ENCODE measurements around the gene C1orf159.
"Not testable (repeated sequence)": the region's sequence is repeated elsewhere in the genome, so short reads cannot be mapped to it uniquely, and the experiment has no call there.

C1orf159 gene

DNA sequence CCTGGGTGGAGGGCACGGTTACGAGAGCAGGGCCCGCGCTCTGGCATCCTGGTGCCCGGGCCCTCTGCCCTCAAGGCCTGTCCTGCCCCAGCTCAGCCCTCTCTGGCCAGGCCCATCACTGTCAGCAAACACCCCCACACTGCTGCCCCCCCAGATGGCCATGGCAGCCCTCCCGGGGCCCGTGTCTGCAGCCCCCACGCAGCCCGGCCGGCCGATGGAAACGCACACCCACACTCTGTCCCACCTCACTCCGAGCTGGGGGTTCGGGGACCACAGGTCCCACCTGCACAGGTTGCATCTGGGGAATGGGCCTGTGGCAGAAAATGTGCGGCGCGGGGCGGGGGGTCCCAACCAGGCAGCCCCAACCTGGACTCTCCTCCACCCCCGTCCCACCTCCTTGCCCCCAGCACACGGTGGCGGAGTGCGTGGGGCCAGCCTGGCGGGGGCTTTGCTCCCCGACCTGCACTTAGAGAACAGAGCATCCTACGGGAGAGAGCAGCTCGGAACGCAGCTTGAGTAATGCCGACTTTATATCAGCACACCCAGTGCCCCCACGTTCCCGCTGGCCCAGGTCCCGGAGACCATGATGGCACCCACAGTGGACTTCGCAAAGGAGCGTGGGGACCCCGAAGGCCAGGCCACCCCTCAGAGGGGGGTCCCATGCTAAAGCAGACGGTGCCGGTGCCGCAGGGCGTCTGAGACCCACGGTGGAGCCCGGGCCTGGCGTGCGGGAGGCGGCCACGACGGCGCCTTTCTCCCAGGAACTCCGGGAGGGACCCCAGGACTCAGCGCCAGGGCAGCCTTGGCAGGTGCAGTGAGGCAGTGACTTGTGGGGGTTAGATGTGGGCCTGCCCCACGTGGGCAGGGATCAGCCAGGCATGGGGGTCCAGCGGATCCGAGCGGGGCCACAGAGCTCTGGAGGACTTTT, 34.3 kb downstream of the C1orf159 start:
- TF ChIP-seq EZH2 (IDR thresholded peaks at IDR 0.05) (no peak), FOXP2 (optimal IDR thresholded peaks at IDR 0.05; ENCODE audit: control extremely low read depth, extremely low read length, insufficient read depth) (no peak), POLR2AphosphoS5 (IDR thresholded peaks at IDR 0.05; ENCODE audit: borderline replicate concordance, low read depth, low read length) (no peak)
- Histone ChIP-seq H3K9ac (ENCODE audit: insufficient read length) (no peak overlapping the region), H3K4me3 (no peak overlapping the region), H3K9me3 (ENCODE audit: low read depth, low read length) (no peaks in the 10 kb centered on the region), H3K36me3 (ENCODE audit: insufficient read depth, low read length) (no peaks in the 10 kb centered on the region), H3K27ac (no peak overlapping the region; the same call in 1 of the 2 replicates)
- DNase-seq (ENCODE audit: low read depth, low spot score) = no peak

DNA sequence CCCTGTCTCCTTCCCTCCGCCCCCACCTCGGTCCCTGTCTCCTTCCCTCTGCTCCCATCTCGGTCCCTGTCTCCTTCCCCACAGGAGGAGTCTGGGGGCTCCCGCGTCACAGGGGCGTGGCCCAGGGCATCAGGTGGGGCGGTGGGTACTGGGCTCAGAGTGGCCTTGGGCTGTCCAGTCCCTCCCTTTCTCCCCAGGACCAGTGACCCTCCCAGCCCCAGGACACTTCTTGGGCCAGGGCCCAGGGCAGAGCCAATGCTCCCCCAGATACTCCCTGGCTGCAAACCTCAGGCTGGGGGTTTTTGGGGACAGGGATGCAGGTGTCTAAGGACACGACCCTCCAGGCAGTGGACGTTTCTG, 35.0 kb downstream of the C1orf159 start:
- Histone ChIP-seq H3K4me3 (no peak overlapping the region), H3K9ac (ENCODE audit: insufficient read length) (no peak overlapping the region), H3K9me3 (ENCODE audit: low read depth, low read length) (no peaks in the 10 kb centered on the region), H3K27ac (no peak overlapping the region), H3K36me3 (ENCODE audit: insufficient read depth, low read length) (no peaks in the 10 kb centered on the region)
- DNase-seq (ENCODE audit: low read depth, low spot score) = no peak
- TF ChIP-seq POLR2AphosphoS5 (IDR thresholded peaks at IDR 0.05; ENCODE audit: borderline replicate concordance, low read depth, low read length) = no peak
- no peak for TF ChIP-seq FOXP2 (optimal IDR thresholded peaks at IDR 0.05; ENCODE audit: control extremely low read depth, extremely low read length, insufficient read depth)
- no peak for TF ChIP-seq EZH2 (IDR thresholded peaks at IDR 0.05)

DNA sequence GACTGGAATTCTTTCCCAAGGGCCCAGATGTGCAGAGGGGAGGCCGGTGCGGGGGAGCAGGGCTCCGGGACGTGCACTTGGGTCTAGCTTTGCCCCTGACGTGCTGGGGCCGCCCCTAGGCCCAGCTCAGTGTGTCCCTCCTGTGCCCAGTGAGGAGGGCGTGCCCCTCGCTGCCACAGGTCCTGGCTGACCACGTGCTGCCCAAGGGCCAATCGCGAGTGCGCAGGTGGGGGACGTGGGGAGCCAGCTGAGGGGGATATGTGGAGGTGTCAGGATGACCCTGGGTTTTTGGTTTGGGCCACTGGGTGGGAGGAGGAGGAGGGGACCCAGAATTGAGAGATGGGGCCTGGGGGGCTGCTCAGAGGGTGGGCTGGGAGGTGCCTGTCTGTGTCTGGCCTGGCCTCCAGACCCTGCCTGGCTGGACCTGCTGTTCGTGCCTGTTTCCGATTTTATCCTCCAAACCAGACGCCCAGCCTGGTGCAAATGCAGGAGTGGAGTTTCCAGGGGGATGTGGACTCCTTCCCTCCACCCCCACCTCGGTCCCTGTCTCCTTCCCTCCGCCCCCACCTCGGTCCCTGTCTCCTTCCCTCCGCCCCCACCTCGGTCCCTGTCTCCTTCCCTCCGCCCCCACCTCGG, 35.6 kb downstream of the C1orf159 start:
- H3K27ac ChIP-seq = no peak overlapping the region
- no peak for DNase-seq (ENCODE audit: low read depth, low spot score)
- no peaks in the 10 kb centered on the region for H3K9me3 ChIP-seq (ENCODE audit: low read depth, low read length)
- peak overlapping the region; percentile 74 for H3K4me3 ChIP-seq
- H3K36me3 ChIP-seq (ENCODE audit: insufficient read depth, low read length) = no peaks in the 10 kb centered on the region
- TF ChIP-seq POLR2AphosphoS5 (IDR thresholded peaks at IDR 0.05; ENCODE audit: borderline replicate concordance, low read depth, low read length) = 0 out of 2 replicates have a peak, but pooled peaks have one; percentile 9
- TF ChIP-seq EZH2 (IDR thresholded peaks at IDR 0.05) = no peak
- H3K9ac ChIP-seq (ENCODE audit: insufficient read length) = no peak overlapping the region

DNA sequence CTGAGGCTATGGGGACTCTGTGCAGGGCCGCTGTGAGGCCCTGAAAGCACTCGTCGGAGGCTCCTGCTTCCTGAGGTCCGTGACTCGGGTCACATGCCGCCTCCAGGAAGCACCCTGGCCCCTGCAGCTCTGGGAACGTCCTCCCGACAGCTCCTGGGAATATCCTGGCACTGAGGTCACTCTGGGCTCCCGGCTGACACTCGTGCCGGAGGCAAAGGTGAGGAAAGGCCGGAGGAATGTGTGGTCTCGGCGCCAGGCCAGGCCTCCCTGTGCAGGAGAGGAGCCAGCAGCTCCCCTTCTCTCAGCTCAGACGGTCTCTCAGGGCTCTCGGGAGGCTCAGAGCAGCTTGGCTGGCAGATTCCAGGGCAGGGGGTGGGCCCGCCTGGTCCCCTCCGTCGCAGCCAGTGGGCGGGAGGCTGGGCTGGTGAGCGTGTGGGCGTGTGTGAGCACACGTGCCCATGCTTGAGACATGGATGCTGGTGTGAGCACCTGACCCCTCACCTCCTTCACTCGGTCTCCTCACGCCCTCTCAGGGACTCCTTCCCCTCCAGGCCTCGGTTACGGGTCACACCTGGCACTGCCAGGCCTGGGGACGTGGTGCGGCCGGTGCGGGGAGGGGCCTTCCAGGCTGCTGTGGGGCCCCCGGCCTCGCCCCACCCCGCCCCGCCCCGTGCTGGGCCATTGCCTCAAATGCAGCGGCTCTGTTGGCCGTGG, 36.3 kb downstream of the C1orf159 start:
- H3K36me3 ChIP-seq (ENCODE audit: insufficient read depth, low read length) = no peaks in the 10 kb centered on the region
- H3K9ac ChIP-seq (ENCODE audit: insufficient read length) = peak overlapping the region; percentile 12
- peak overlapping the region; percentile 74 for H3K4me3 ChIP-seq
- TF ChIP-seq POLR2AphosphoS5 (IDR thresholded peaks at IDR 0.05; ENCODE audit: borderline replicate concordance, low read depth, low read length) (peak; percentile 56; the same call in 1 of the 2 replicates), FOXP2 (optimal IDR thresholded peaks at IDR 0.05; ENCODE audit: control extremely low read depth, extremely low read length, insufficient read depth) (no peak)
- no peaks in the 10 kb centered on the region for H3K9me3 ChIP-seq (ENCODE audit: low read depth, low read length)
- H3K27ac ChIP-seq = no peak overlapping the region
- DNase-seq (ENCODE audit: low read depth, low spot score) = no peak

DNA sequence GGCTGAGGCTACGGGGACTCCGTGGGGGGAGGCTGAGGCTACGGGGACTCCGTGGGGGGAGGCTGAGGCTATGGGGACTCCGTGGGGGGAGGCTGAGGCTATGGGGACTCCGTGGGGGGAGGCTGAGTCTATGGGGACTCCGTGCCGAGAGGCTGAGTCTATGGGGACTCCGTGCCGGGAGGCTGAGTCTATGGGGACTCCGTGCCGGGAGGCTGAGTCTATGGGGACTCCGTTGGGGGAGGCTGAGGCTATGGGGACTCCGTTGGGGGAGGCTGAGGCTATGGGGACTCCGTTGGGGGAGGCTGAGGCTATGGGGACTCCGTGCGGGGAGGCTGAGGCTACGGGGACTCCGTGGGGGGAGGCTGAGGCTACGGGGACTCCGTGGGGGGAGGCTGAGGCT, 38.5 kb downstream of the C1orf159 start:
- not testable (repeated sequence) for H3K27ac ChIP-seq; H3K9me3 ChIP-seq (ENCODE audit: low read depth, low read length); H3K9ac ChIP-seq (ENCODE audit: insufficient read length); DNase-seq (ENCODE audit: low read depth, low spot score); H3K36me3 ChIP-seq (ENCODE audit: insufficient read depth, low read length); H3K4me3 ChIP-seq

DNA sequence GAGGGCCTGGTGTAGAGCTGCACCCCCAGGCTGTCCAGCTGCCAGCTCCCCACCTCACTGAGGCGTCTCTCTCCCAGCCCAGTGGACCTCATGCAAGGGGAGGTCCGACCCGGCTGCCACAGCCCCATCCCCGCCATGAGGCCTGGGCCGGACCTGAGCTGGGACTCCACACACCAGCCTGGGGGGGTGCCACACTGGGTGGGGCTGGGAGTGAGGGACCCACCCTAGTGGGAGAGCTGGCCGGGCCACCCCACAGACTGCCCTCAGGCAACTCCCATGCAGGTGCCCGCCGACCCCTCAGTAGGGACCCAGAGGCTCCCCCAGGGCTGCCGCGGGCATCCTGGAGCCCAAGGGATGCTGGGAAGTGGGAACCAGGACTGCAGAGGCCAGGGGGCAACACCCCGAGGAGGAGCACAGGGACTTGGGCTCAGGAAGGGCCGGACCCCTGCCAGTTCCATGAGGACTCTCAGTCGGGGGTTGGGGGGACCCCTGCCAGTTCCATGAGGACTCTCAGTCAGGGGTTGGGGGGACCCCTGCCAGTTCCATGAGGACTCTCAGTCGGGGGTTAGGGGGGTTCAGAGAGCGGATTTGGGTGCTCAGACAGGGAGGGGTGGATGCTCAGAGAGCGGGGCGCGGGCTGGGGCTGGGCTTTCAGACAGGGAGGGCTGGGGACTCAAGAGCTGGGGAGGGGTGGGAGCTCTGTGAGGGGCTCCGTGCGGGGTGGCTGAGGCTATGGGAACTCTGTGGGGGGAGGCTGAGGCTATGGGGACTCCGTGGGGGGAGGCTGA, 40.5 kb downstream of the C1orf159 start:
- TF ChIP-seq EZH2 (IDR thresholded peaks at IDR 0.05) (no peak), POLR2AphosphoS5 (IDR thresholded peaks at IDR 0.05; ENCODE audit: borderline replicate concordance, low read depth, low read length) (no peak), FOXP2 (optimal IDR thresholded peaks at IDR 0.05; ENCODE audit: control extremely low read depth, extremely low read length, insufficient read depth) (no peak)
- H3K27ac ChIP-seq = no peak overlapping the region
- H3K36me3 ChIP-seq (ENCODE audit: insufficient read depth, low read length) = no peaks in the 10 kb centered on the region
- H3K9ac ChIP-seq (ENCODE audit: insufficient read length) = no peak overlapping the region
- H3K9me3 ChIP-seq (ENCODE audit: low read depth, low read length) = no peaks in the 10 kb centered on the region
- no peak for DNase-seq (ENCODE audit: low read depth, low spot score)
- no peak overlapping the region for H3K4me3 ChIP-seq

DNA sequence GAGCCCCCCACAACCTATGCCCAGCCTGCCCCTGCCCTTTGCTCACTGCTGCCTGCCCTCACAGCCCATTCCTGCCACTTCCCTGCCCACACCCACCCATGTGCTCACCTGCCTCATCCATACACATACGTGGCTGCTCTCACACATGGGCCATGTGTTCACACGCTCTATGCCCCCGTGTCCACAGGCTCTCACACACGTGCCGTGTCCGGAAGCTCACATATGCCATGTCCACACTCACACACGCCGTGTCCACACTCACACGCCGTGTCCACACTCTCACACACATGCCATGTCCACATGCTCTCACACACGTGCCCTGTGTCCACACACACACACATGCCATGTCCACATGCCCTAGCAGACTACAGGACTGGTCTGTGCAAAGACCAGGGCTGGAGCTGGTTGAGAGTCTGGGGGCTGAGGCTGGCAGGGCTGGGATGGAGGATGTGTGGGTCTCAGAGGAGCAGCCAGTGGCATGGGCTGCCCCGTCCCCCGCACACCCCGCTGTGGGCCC, 41.2 kb downstream of the C1orf159 start:
- Histone ChIP-seq H3K4me3 (no peak overlapping the region), H3K9ac (ENCODE audit: insufficient read length) (no peak overlapping the region), H3K36me3 (ENCODE audit: insufficient read depth, low read length) (no peaks in the 10 kb centered on the region), H3K9me3 (ENCODE audit: low read depth, low read length) (no peaks in the 10 kb centered on the region), H3K27ac (no peak overlapping the region)
- DNase-seq (ENCODE audit: low read depth, low spot score) = no peak
- TF ChIP-seq POLR2AphosphoS5 (IDR thresholded peaks at IDR 0.05; ENCODE audit: borderline replicate concordance, low read depth, low read length) = no peak
- no peak for TF ChIP-seq FOXP2 (optimal IDR thresholded peaks at IDR 0.05; ENCODE audit: control extremely low read depth, extremely low read length, insufficient read depth)
